Lower leg skin (tissue), 4 donors: ENCODE results near the gene LCN9. TPM values are rescaled to one million over a fixed set of nuclear protein-coding genes. Genes with fewer than 3 reads are reported as not detected.

ENCODE experiments used
- DNase-seq, 2 donors: peaks; one replicate each; pipeline ENCODE4 v3.0.0-alpha.2; 2019; ENCODE audit warnings: low spot score in 2 of 2
- H3K4me3 ChIP-seq: fragments of 200-600 bp; sonication (generic); 2 replicates; pipeline ENCODE4 v1.5.1; 2017; ENCODE audit warnings: mild to moderate bottlenecking, low read depth; ENCODE audit not compliant: poor library complexity, severe bottlenecking
- CTCF ChIP-seq, 3 donors: fragments of 450-650 bp; IDR thresholded peaks; one replicate each; pipeline ENCODE4 v1.5.1; 2016; ENCODE audit warnings: antibody characterized with exemption in 3 of 3, mild to moderate bottlenecking in 3 of 3, moderate library complexity in 2 of 3
- POLR2A ChIP-seq, 2 donors: fragments of 450-650 bp; IDR thresholded peaks; one replicate each; pipeline ENCODE4 v1.6.1; 2016 to 2017; ENCODE audit warnings: antibody characterized with exemption in 2 of 2, mild to moderate bottlenecking in 1 of 2, moderate library complexity in 1 of 2
- WGBS, 2 donors: methylation state at CpG; one replicate each; pipeline ENCODE4 v1.1.5; 2018; 5-methylcytosine and 5-hydroxymethylcytosine counted together
- intact Hi-C: fragments of 100-400 bp; cut with DNase I; formaldehyde crosslinking; loops from one replicate; pipeline ENCODE4 v1.15.0; 2023; ENCODE audit warnings: low total_unique reads
- total RNA-seq, 4 donors: library from RNA; depleted of rRNA; stranded (reverse); fragments of >200 nt; gene quantifications; one replicate each; pipeline ENCODE4 v1.1.0, GENCODE V29; 2016

Gene LCN9
- total RNA-seq, 4 donors from 2014 or later: not detected

GRCh38 chr9:135687216-135687615 lies 24.1 kb downstream of the LCN9 start:
- H3K4me3 ChIP-seq: no peak overlapping the region
- intact Hi-C loops: no loop called here
- 83 to 90% methylated on average over 11 to 14 of the region's 15 CpGs for WGBS, 2 donors
- DNase-seq: no peak
- TF ChIP-seq CTCF (IDR thresholded peaks at IDR 0.05) (no peak), POLR2A (IDR thresholded peaks at IDR 0.05) (no peak)

- DNase-seq: no peak
- TF ChIP-seq POLR2A (IDR thresholded peaks at IDR 0.05): no peak
- TF ChIP-seq CTCF (IDR thresholded peaks at IDR 0.05): no peak
- WGBS, 2 donors: 66 to 72% methylated on average over 10 of the region's 10 CpGs
- intact Hi-C loops: no loop called here
- no peak overlapping the region for H3K4me3 ChIP-seq
Observed at GRCh38 chr9:135689011-135689410, 25.9 kb downstream of the LCN9 start.

GRCh38 chr9:135690836-135691570 lies 27.9 kb downstream of the LCN9 start:
- TF ChIP-seq CTCF (IDR thresholded peaks at IDR 0.05) (no peak), POLR2A (IDR thresholded peaks at IDR 0.05) (no peak)
- H3K4me3 ChIP-seq: no peak overlapping the region
- DNase-seq: no peak
- WGBS, 2 donors: 86 to 94% methylated on average over 11 of the region's 19 CpGs
- intact Hi-C loops: no loop called here

GRCh38 chr9:135692410-135692809 lies 29.3 kb downstream of the LCN9 start:
- WGBS, 2 donors: 52 to 75% methylated on average over 6 to 11 of the region's 11 CpGs
- no peak overlapping the region for H3K4me3 ChIP-seq
- TF ChIP-seq POLR2A (IDR thresholded peaks at IDR 0.05): no peak
- TF ChIP-seq CTCF (IDR thresholded peaks at IDR 0.05): no peak
- no peak for DNase-seq
- intact Hi-C loops: no loop called here

- no peak overlapping the region for H3K4me3 ChIP-seq
- 33 to 46% methylated on average over 16 of the region's 16 CpGs for WGBS, 2 donors
- intact Hi-C loops: no loop called here
- TF ChIP-seq CTCF (IDR thresholded peaks at IDR 0.05) (no peak), POLR2A (IDR thresholded peaks at IDR 0.05) (no peak)
- no peak for DNase-seq
Observed at GRCh38 chr9:135693265-135693664, 30.2 kb downstream of the LCN9 start.

- DNase-seq: no peak
Observed at GRCh38 chr9:135693771-135694170, 30.7 kb downstream of the LCN9 start.

More at GRCh38 chr9:135693771-135694170, 30.7 kb downstream of the LCN9 start:
- no peak for TF ChIP-seq POLR2A (IDR thresholded peaks at IDR 0.05)
- no peak for TF ChIP-seq CTCF (IDR thresholded peaks at IDR 0.05)
- H3K4me3 ChIP-seq: no peak overlapping the region
- WGBS, 2 donors: 79 to 85% methylated on average over 11 of the region's 11 CpGs
- intact Hi-C loops: no loop called here
